Neuronal stem cell (in vitro differentiated cells): ENCODE measurements around the gene RNFT2.

Experiments used
- DNase-seq: peaks from one replicate; pipeline ENCODE4 v3.0.0-alpha.2; 2013; ENCODE audit warnings: low spot score
- H2AFZ ChIP-seq: one replicate; pipeline ENCODE4 v1.6.1; 2013; ENCODE audit warnings: mild to moderate bottlenecking, low read length, inconsistent platforms
- H2AK5ac ChIP-seq: 2 replicates; pipeline ENCODE4 v1.6.1; 2013; ENCODE audit warnings: low read depth, mild to moderate bottlenecking, inconsistent platforms, low read length, moderate library complexity, mixed read lengths
- H2BK120ac ChIP-seq: 2 replicates; pipeline ENCODE4 v1.6.1; 2013; ENCODE audit warnings: low read depth, mild to moderate bottlenecking, inconsistent platforms, low read length, moderate library complexity, mixed read lengths
- H2BK12ac ChIP-seq: one replicate; pipeline ENCODE4 v1.6.1; 2013; ENCODE audit warnings: low read length, inconsistent platforms
- H2BK15ac ChIP-seq: 2 replicates; pipeline ENCODE4 v1.6.1; 2013; ENCODE audit warnings: mild to moderate bottlenecking, low read length, inconsistent platforms, mixed read lengths
- H2BK5ac ChIP-seq: one replicate; pipeline ENCODE4 v1.6.1; 2013; ENCODE audit warnings: inconsistent platforms, mild to moderate bottlenecking, low read length, moderate library complexity
- H3K14ac ChIP-seq: one replicate; pipeline ENCODE4 v1.6.1; 2013; ENCODE audit warnings: low read length, inconsistent platforms
- H3K18ac ChIP-seq: 2 replicates; pipeline ENCODE4 v1.6.1; 2013; ENCODE audit warnings: low read length, inconsistent platforms
- H3K23ac ChIP-seq: 2 replicates; pipeline ENCODE4 v1.6.1; 2013; ENCODE audit warnings: low read depth, mild to moderate bottlenecking, mixed read lengths, low read length, inconsistent platforms; ENCODE audit not compliant: poor library complexity
- H3K27ac ChIP-seq: replicated peaks from 3 replicates; pipeline ENCODE4 v1.5.1; 2013; ENCODE audit warnings: low read length, inconsistent platforms
- H3K27me3 ChIP-seq, 3 experiments: 2 replicates each; pipeline ENCODE4 v1.6.1; 2013; ENCODE audit warnings: low read length in 3 of 3, mild to moderate bottlenecking in 2 of 3, inconsistent platforms in 1 of 3, low read depth in 1 of 3, mixed read lengths in 1 of 3, moderate library complexity in 1 of 3; ENCODE audit not compliant: control insufficient read depth in 3 of 3, insufficient read depth in 3 of 3
- H3K36me3 ChIP-seq, 2 donors: replicated peaks in 1 of 2; 2 replicates each; pipeline ENCODE4 v1.6.1; 2013; ENCODE audit warnings: low read length in 2 of 2; ENCODE audit not compliant: control insufficient read depth in 2 of 2, insufficient read depth in 2 of 2
- H3K4ac ChIP-seq: 2 replicates; pipeline ENCODE4 v1.6.1; 2013; ENCODE audit warnings: inconsistent platforms, mild to moderate bottlenecking, low read length, moderate library complexity
- H3K4me1 ChIP-seq, 2 donors: 1 replicate in 1 of 2; 2 replicates in 1 of 2; pipeline ENCODE4 v1.6.1; 2013; ENCODE audit warnings: low read length in 2 of 2, low read depth in 1 of 2; ENCODE audit not compliant: control insufficient read depth in 2 of 2, insufficient read depth in 1 of 2
- H3K4me2 ChIP-seq: one replicate; pipeline ENCODE4 v1.6.1; 2013; ENCODE audit warnings: mild to moderate bottlenecking, low read length, inconsistent platforms; ENCODE audit not compliant: insufficient read depth, poor library complexity, severe bottlenecking
- H3K4me3 ChIP-seq, 2 donors: 2 replicates each; pipeline ENCODE4 v1.5.1; 2013; ENCODE audit warnings: low read length in 2 of 2, mild to moderate bottlenecking in 2 of 2, inconsistent platforms in 1 of 2, moderate library complexity in 1 of 2
- H3K79me1 ChIP-seq: one replicate; pipeline ENCODE4 v1.6.1; 2013; ENCODE audit warnings: low read depth, mild to moderate bottlenecking, inconsistent platforms, low read length, moderate library complexity
- H3K9ac ChIP-seq: one replicate; pipeline ENCODE4 v1.6.1; 2013; ENCODE audit warnings: mild to moderate bottlenecking, low read depth, low read length, inconsistent platforms; ENCODE audit not compliant: poor library complexity
- H3K9me3 ChIP-seq, 2 donors: replicated peaks in 1 of 2; 2 replicates each; pipeline versions ENCODE3 to v1.6.1; 2013; ENCODE audit warnings: low read length in 2 of 2, mild to moderate bottlenecking in 2 of 2, inconsistent platforms in 1 of 2, low read depth in 1 of 2, mixed read lengths in 1 of 2, moderate library complexity in 1 of 2; ENCODE audit not compliant: control insufficient read depth in 2 of 2, insufficient read depth in 1 of 2
- H4K8ac ChIP-seq: one replicate; pipeline ENCODE4 v1.6.1; 2013; ENCODE audit warnings: low read depth, mild to moderate bottlenecking, inconsistent platforms, low read length, moderate library complexity
- H4K91ac ChIP-seq: one replicate; pipeline ENCODE4 v1.6.1; 2013; ENCODE audit warnings: low read length, low read depth, mild to moderate bottlenecking, inconsistent platforms; ENCODE audit not compliant: poor library complexity
- WGBS, 2 donors: extraction: QIAGEN DNeasy Blood & Tissue Kit; methylation state at CpG; one replicate each; pipeline ENCODE4 v1.1.7; 2013; ENCODE audit warnings: missing lambda C conversion rate in 2 of 2, mixed read lengths in 1 of 2; ENCODE audit not compliant: insufficient read length in 2 of 2, insufficient replicate concordance in 1 of 2; ENCODE audit errors: extremely low coverage in 2 of 2; 5-methylcytosine and 5-hydroxymethylcytosine counted together

The RNFT2 gene

DNA sequence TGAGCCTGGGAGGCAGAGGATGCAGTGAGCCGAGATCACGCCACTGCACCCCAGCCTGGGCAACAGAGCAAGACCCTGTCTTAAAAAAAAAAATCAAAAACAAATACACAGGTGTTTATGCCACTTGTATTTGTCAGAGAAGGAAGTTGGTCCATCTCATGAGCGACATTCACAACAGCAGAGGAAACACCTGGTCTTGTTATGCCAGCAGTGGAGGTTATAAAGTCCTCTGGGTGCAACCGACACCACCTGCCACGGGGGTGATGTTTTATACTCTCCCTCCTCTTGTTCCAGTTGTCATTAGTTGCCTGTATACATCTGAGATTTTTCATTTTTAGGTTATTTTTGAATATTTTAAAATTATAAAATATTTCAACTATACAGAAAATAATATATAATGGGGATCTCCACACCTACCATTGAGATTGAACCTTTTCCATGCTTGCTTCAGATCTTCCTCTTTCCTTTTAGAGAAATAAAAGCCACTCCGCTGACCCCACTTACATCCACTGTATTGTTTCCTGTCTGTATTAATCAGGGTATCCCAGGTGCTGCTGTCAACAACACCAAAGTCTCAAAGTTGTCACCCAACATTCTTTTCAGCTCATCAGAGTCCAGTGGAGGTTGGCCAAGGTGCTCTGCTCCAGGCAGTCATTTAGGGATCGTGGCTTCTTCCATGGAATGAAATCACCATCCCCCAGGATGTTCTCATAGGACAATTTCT, 65.1 kb downstream of the RNFT2 start:
- H2BK5ac ChIP-seq, result no peak overlapping the region
- DNase-seq, result no peak

DNA sequence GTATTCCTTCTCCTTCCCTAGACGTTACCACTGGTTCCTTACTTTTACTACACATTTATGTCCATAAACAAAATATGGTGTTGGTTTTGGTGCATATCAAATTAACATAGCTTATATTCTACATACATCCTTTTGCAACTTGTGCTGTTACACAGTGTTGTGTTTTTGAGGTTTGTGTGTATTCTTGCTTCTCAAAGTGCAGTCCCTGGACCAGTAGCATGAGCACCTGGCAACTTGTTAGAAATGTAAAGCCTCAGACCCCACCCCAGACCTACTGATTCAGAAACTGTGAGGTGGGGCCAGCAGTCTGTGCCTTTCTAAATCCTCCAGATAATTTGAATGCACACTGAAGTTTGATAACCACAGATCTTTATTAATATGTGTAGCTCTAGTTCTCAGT, 65.9 kb downstream of the RNFT2 start:
- no peak overlapping the region for H4K91ac ChIP-seq

More for the DNA sequence above, 65.1 kb downstream of the RNFT2 start:
- no peak overlapping the region for H2AK5ac ChIP-seq
- no peak overlapping the region for H2BK15ac ChIP-seq
- no peak overlapping the region for H2AFZ ChIP-seq
- no peaks in the 10 kb centered on the region for H3K79me1 ChIP-seq
- H3K9me3 ChIP-seq, result peaks cover 5 to 14% of the 10 kb centered on the region in 2 donors
- no peak overlapping the region for H3K23ac ChIP-seq
- H2BK120ac ChIP-seq, result no peak overlapping the region
- H3K4me2 ChIP-seq, result no peak overlapping the region
- H4K8ac ChIP-seq, result no peak overlapping the region
- no peak overlapping the region for H3K4me3 ChIP-seq
- no peak overlapping the region for H3K4ac ChIP-seq
- no CpG with 5 or more reads among the region's 7 CpGs for WGBS, 2 donors
- H3K27ac ChIP-seq, result no peak overlapping the region
- no peaks in the 10 kb centered on the region for H3K4me1 ChIP-seq
- H3K14ac ChIP-seq, result no peak overlapping the region
- H3K27me3 ChIP-seq, result no peaks in the 10 kb centered on the region
- no peak overlapping the region for H2BK12ac ChIP-seq
- H3K9ac ChIP-seq, result no peak overlapping the region
- no peak overlapping the region for H3K18ac ChIP-seq
- H3K36me3 ChIP-seq, result peaks cover 13 to 25% of the 10 kb centered on the region in 2 donors
- no peak overlapping the region for H4K91ac ChIP-seq

DNA sequence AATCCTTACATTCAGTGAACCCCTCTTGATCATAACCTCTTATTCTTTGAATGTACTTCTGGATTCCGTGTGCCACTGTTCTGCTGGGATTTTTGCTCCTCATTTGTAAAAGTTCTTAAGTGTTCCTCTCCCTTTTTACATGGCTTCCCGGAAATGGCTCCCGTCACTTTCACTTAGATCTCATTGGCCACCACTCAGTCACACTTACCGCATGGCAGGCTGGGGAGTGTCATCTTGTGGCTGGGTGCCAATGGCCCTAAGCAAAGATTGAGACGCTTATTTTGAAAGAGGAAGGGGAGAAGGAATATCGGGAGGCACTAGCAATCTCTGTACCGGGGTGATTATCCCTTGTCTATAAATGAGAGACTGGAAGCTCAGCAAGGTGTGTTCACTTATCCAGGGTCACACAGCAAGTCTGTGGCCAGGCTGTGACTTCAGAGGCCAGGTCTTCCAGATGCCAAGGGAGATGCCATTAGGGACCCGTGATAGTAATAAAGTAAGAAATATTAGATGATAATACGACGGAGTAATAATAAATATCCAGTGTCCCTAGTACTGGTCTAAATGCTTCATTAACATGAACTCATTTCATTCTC, 68.8 kb downstream of the RNFT2 start:
- H2BK12ac ChIP-seq, result no peak overlapping the region
- no CpG with 5 or more reads among the region's 10 CpGs for WGBS, 2 donors
- DNase-seq, result no peak

More for the DNA sequence above, 65.9 kb downstream of the RNFT2 start:
- Histone ChIP-seq H2AFZ (no peak overlapping the region), H2BK120ac (no peak overlapping the region), H3K4me1 (no peaks in the 10 kb centered on the region), H3K27me3 (no peaks in the 10 kb centered on the region), H3K4me3 (no peak overlapping the region), H4K8ac (no peak overlapping the region), H3K9me3 (peaks cover 3 to 6% of the 10 kb centered on the region in 2 donors), H3K18ac (no peak overlapping the region), H3K9ac (no peak overlapping the region), H3K27ac (no peak overlapping the region), H3K14ac (no peak overlapping the region), H3K23ac (no peak overlapping the region), H2AK5ac (no peak overlapping the region), H3K4ac (no peak overlapping the region), H2BK12ac (no peak overlapping the region), H2BK15ac (no peak overlapping the region), H2BK5ac (no peak overlapping the region), H3K4me2 (no peak overlapping the region), H3K79me1 (no peaks in the 10 kb centered on the region), H3K36me3 (peaks cover 6 to 16% of the 10 kb centered on the region in 2 donors)
- no CpG with 5 or more reads among the region's 1 CpG for WGBS, 2 donors
- no peak for DNase-seq

DNA sequence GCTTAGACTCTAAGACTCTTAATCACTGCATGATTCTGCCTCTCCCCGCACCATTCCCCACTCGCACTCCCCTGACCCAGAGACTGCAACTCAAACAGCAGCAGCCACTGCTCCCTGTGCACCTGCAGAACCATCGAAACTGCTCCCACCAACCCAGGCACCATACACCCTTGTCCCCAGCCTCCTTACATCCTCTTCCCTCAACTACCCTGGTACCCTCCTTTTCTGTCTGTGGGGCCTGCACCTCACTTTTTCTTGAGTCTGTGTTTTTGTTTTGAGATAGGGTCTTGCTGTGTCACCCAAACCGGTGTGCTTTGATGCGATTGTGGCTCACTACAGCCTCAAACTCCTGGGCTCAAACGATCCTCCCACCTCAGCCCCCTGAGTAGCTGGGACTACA, 69.4 kb downstream of the RNFT2 start:
- H3K4me3 ChIP-seq, result no peak overlapping the region
- H3K4me2 ChIP-seq, result no peak overlapping the region
- no peaks in the 10 kb centered on the region for H3K27me3 ChIP-seq
- no peak overlapping the region for H2BK120ac ChIP-seq
- WGBS, 2 donors, result no CpG with 5 or more reads among the region's 6 CpGs
- no peak overlapping the region for H3K18ac ChIP-seq
- H2AK5ac ChIP-seq, result no peak overlapping the region
- H4K8ac ChIP-seq, result no peak overlapping the region
- no peak overlapping the region for H4K91ac ChIP-seq
- H3K4me1 ChIP-seq, result no peaks in the 10 kb centered on the region
- no peak for DNase-seq
- H3K79me1 ChIP-seq, result no peaks in the 10 kb centered on the region
- H3K4ac ChIP-seq, result no peak overlapping the region
- no peak overlapping the region for H3K23ac ChIP-seq
- H3K9me3 ChIP-seq, result no peaks in the 10 kb centered on the region
- H3K14ac ChIP-seq, result no peak overlapping the region
- H2BK12ac ChIP-seq, result no peak overlapping the region
- H2AFZ ChIP-seq, result no peak overlapping the region
- H3K9ac ChIP-seq, result no peak overlapping the region
- no peak overlapping the region for H3K27ac ChIP-seq
- H2BK15ac ChIP-seq, result no peak overlapping the region
- no peak overlapping the region for H2BK5ac ChIP-seq
- peaks cover 9 to 12% of the 10 kb centered on the region in 2 donors for H3K36me3 ChIP-seq

More for the DNA sequence above, 68.8 kb downstream of the RNFT2 start:
- no peak overlapping the region for H2AK5ac ChIP-seq
- no peak overlapping the region for H4K8ac ChIP-seq
- peaks cover 9 to 13% of the 10 kb centered on the region in 2 donors for H3K36me3 ChIP-seq
- H3K9ac ChIP-seq, result no peak overlapping the region
- no peak overlapping the region for H3K23ac ChIP-seq
- no peaks in the 10 kb centered on the region for H3K9me3 ChIP-seq
- H2BK15ac ChIP-seq, result no peak overlapping the region
- no peak overlapping the region for H3K18ac ChIP-seq
- H2BK120ac ChIP-seq, result no peak overlapping the region
- no peak overlapping the region for H3K27ac ChIP-seq
- H3K4ac ChIP-seq, result no peak overlapping the region
- H2BK5ac ChIP-seq, result no peak overlapping the region
- no peak overlapping the region for H3K4me3 ChIP-seq
- H2AFZ ChIP-seq, result no peak overlapping the region
- no peaks in the 10 kb centered on the region for H3K79me1 ChIP-seq
- no peaks in the 10 kb centered on the region for H3K27me3 ChIP-seq
- no peaks in the 10 kb centered on the region for H3K4me1 ChIP-seq
- no peak overlapping the region for H3K4me2 ChIP-seq
- no peak overlapping the region for H4K91ac ChIP-seq
- no peak overlapping the region for H3K14ac ChIP-seq
